A549 (cell line): Measurements from ENCODE around the gene SF3A2. TPM values are rescaled to one million over a fixed set of nuclear protein-coding genes. Genes with fewer than 3 reads are reported as not detected.

Experiments
- ATAC-seq, 2 experiments: fragments of 200-7000 bp in 1 of 2; fragments of >200 bp in 1 of 2; cut with Nextera tagmentation in 1 of 2; cut with Tn5 transposase in 1 of 2; 3 replicates each; pipeline versions ENCODE4 v1.8.0 to v1.9.1; 2018 to 2020; ENCODE audit warnings: mild to moderate bottlenecking in 1 of 2, moderate library complexity in 1 of 2
- CTCF ChIA-PET: fragments of 300-600 bp; sonication (Branson Sonifier 250); formaldehyde crosslinking; extraction: SDS; loops from one replicate; lab custom pipeline; 2021; ENCODE audit warnings: antibody characterized with exemption, inconsistent platforms; lab: Yijun Ruan, JAX
- POLR2A ChIA-PET: fragments of 350-600 bp; formaldehyde crosslinking; extraction: SDS; loops from one replicate; lab custom pipeline; 2021; ENCODE audit warnings: antibody characterized with exemption, inconsistent platforms; lab: Yijun Ruan, JAX
- DNase-seq, 2 experiments: peaks; one replicate each; pipeline versions ENCODE4 v3.0.0 to v3.0.0-alpha.2; 2011 to 2016; ENCODE audit warnings: low read depth in 1 of 2, low spot score in 1 of 2
- FAIRE-seq: peaks from 2 replicates; lab custom pipeline; 2011; peaks lifted over from hg19 to GRCh38; lab: Jason Lieb, UNC
- H3K27ac ChIP-seq, 2 experiments: fragments of >200 bp; sonication (Bioruptor Twin); formaldehyde crosslinking; 3 replicates each; pipeline ENCODE4 v1.5.1; 2016 to 2017
- H3K4me1 ChIP-seq: fragments of >200 bp; sonication (Bioruptor Twin); formaldehyde crosslinking; 3 replicates; pipeline ENCODE4 v1.6.1; 2016
- H3K4me2 ChIP-seq: fragments of >200 bp; sonication (Bioruptor Twin); formaldehyde crosslinking; 3 replicates; pipeline ENCODE4 v1.6.1; 2016
- H3K4me3 ChIP-seq: fragments of >200 bp; sonication (Bioruptor Twin); formaldehyde crosslinking; 3 replicates; pipeline ENCODE4 v1.5.1; 2016
- H3K9me3 ChIP-seq: fragments of >200 bp; sonication (Bioruptor Twin); formaldehyde crosslinking; 3 replicates; pipeline ENCODE4 v1.6.1; 2016
- BCL3 ChIP-seq: fragments of >200 bp; sonication (Bioruptor Twin); formaldehyde crosslinking; IDR thresholded peaks from 3 replicates; pipeline ENCODE4 v1.6.1; 2016
- CBX2 ChIP-seq: fragments of 200-600 bp; sonication (generic); IDR thresholded peaks from 2 replicates; pipeline ENCODE4 v1.6.1; 2016; ENCODE audit warnings: low read depth, mild to moderate bottlenecking, borderline replicate concordance
- CHD4 ChIP-seq: fragments of 200-600 bp; sonication (generic); IDR thresholded peaks from 2 replicates; pipeline ENCODE4 v1.6.1; 2016; ENCODE audit warnings: antibody characterized with exemption, mild to moderate bottlenecking, borderline replicate concordance
- E2F6 ChIP-seq: IDR thresholded peaks from 2 replicates; pipeline ENCODE4 v1.6.1; 2012; ENCODE audit warnings: low read depth, borderline replicate concordance
- EHF ChIP-seq: fragments of 250-450 bp; sonication (Bioruptor Pico); IDR thresholded peaks from 2 replicates; pipeline ENCODE4 v1.5.0; 2020; ENCODE audit warnings: mild to moderate bottlenecking
- EHMT2 ChIP-seq: fragments of 200-600 bp; sonication (generic); IDR thresholded peaks from 2 replicates; pipeline ENCODE4 v1.6.1; 2016; ENCODE audit warnings: antibody characterized with exemption, low read depth, mild to moderate bottlenecking, moderate library complexity
- ELK1 ChIP-seq: fragments of 150-350 bp; IDR thresholded peaks from 2 replicates; pipeline ENCODE4 v1.6.1; 2014; ENCODE audit warnings: low read depth, mild to moderate bottlenecking, low read length
- ESRRA ChIP-seq: fragments of 150-350 bp; IDR thresholded peaks from 2 replicates; pipeline ENCODE4 v1.6.1; 2014; ENCODE audit warnings: mild to moderate bottlenecking, low read length, borderline replicate concordance
- FOXS1 ChIP-seq: fragments of 250-450 bp; sonication (Bioruptor Pico); IDR thresholded peaks from 2 replicates; pipeline ENCODE4 v1.5.0; 2020; ENCODE audit warnings: mild to moderate bottlenecking, moderate library complexity
- HEYL ChIP-seq: fragments of 250-450 bp; sonication (Bioruptor Pico); IDR thresholded peaks from 2 replicates; pipeline ENCODE4 v1.8.0; 2021; ENCODE audit warnings: mild to moderate bottlenecking, moderate library complexity
- HMGXB4 ChIP-seq: fragments of 250-450 bp; sonication (Bioruptor Pico); IDR thresholded peaks from 2 replicates; pipeline ENCODE4 v1.5.0; 2021; ENCODE audit warnings: mild to moderate bottlenecking, moderate library complexity, borderline replicate concordance
- HOXA7 ChIP-seq: fragments of 250-450 bp; sonication (Bioruptor Pico); IDR thresholded peaks from 2 replicates; pipeline ENCODE4 v1.5.0; 2020; ENCODE audit warnings: mild to moderate bottlenecking, moderate library complexity
- HOXB13 ChIP-seq: fragments of 250-450 bp; sonication (Bioruptor Pico); IDR thresholded peaks from 2 replicates; pipeline ENCODE4 v1.5.0; 2020; ENCODE audit warnings: low read depth, mild to moderate bottlenecking, moderate library complexity
- KDM1A ChIP-seq: fragments of 200-600 bp; sonication (generic); IDR thresholded peaks from 2 replicates; pipeline ENCODE4 v1.6.1; 2016; ENCODE audit warnings: low read depth, mild to moderate bottlenecking
- MAX ChIP-seq: IDR thresholded peaks from 2 replicates; pipeline ENCODE4 v1.6.1; 2012
- MAZ ChIP-seq: fragments of 150-350 bp; IDR thresholded peaks from 2 replicates; pipeline ENCODE4 v1.6.1; 2014; ENCODE audit warnings: antibody characterized with exemption, low read depth, low read length, borderline replicate concordance
- NFE2L2 ChIP-seq: fragments of 150-350 bp; conservative IDR thresholded peaks from 2 replicates; pipeline ENCODE4 v1.6.1; 2014; ENCODE audit warnings: low read length
- PHF8 ChIP-seq: fragments of 200-600 bp; sonication (generic); IDR thresholded peaks from 2 replicates; pipeline ENCODE4 v1.6.1; 2016; ENCODE audit warnings: low read depth, mild to moderate bottlenecking, antibody characterized with exemption, moderate library complexity, borderline replicate concordance
- RAD21 ChIP-seq, 2 experiments: fragments of >200 bp in 1 of 2; sonication (Bioruptor Twin) in 1 of 2; formaldehyde crosslinking in 1 of 2; IDR thresholded peaks in 1 of 2; conservative IDR thresholded peaks in 1 of 2; 2 replicates in 1 of 2; 3 replicates in 1 of 2; pipeline ENCODE4 v1.6.1; 2012 to 2018; ENCODE audit warnings: inconsistent platforms in 1 of 2
- RARB ChIP-seq: fragments of 250-450 bp; sonication (Bioruptor Pico); IDR thresholded peaks from 2 replicates; pipeline ENCODE4 v1.8.0; 2021; ENCODE audit warnings: mild to moderate bottlenecking, moderate library complexity
- REST ChIP-seq: fragments of 200-600 bp; sonication (generic); IDR thresholded peaks from 2 replicates; pipeline ENCODE4 v1.6.1; 2016; ENCODE audit warnings: antibody characterized with exemption, mild to moderate bottlenecking, moderate library complexity
- RNF2 ChIP-seq: fragments of 200-600 bp; sonication (generic); IDR thresholded peaks from 2 replicates; pipeline ENCODE4 v1.6.1; 2016; ENCODE audit warnings: low read depth, mild to moderate bottlenecking, antibody characterized with exemption, moderate library complexity, borderline replicate concordance
- SMC3 ChIP-seq: fragments of >200 bp; sonication (Bioruptor Twin); formaldehyde crosslinking; IDR thresholded peaks from 3 replicates; pipeline ENCODE4 v1.6.1; 2018; ENCODE audit warnings: inconsistent platforms
- TFCP2L1 ChIP-seq: fragments of 250-450 bp; sonication (Bioruptor Pico); IDR thresholded peaks from 2 replicates; pipeline ENCODE4 v1.5.0; 2021; ENCODE audit warnings: mild to moderate bottlenecking
- ZC3H11A ChIP-seq: fragments of 450-650 bp; IDR thresholded peaks from 2 replicates; pipeline ENCODE4 v1.6.1; 2014; ENCODE audit warnings: antibody characterized with exemption, mild to moderate bottlenecking
- ZFP36 ChIP-seq: fragments of 450-650 bp; IDR thresholded peaks from 2 replicates; pipeline ENCODE4 v1.6.1; 2014; ENCODE audit warnings: borderline replicate concordance; ENCODE audit not compliant: partially characterized antibody
- ZNF302 ChIP-seq: fragments of 250-450 bp; sonication (Bioruptor Pico); IDR thresholded peaks from 2 replicates; pipeline ENCODE4 v1.9.0; 2021; ENCODE audit warnings: inconsistent platforms, mild to moderate bottlenecking, moderate library complexity
- WGBS: methylation state at CpG from one replicate; pipeline ENCODE4 v1.1.6; 2017; ENCODE audit errors: missing lambda C conversion rate; 5-methylcytosine and 5-hydroxymethylcytosine counted together
- polyA plus RNA-seq, 4 experiments: library from polyadenylated mRNA; depleted of rRNA in 3 of 4; stranded (reverse); fragments of >200 nt; fragmentation: RNase III in 1 of 4; extraction: RNeasy Plus Mini Kit Qiagen cat#74134 plus additional on column Dnase treatment in 1 of 4; gene quantifications; 2 replicates in 3 of 4; 3 replicates in 1 of 4; pipeline ENCODE4 v1.2.3, GENCODE V29; 2011 to 2017

The SF3A2 gene
- polyA plus RNA-seq, 2 of the 4 experiments (the other 2 are of a cell fraction) = 11.9 to 68.2 TPM

GRCh38 chr19:2236314-2237050, at the start of gene SF3A2, which contains the start of gene PLEKHJ1 (continued):
- TF ChIP-seq REST (no peak), BCL3 (peak; percentile 57; the same call in 1 of the 3 replicates), CBX2 (no peak), E2F6 (peak; percentile 95), RARB (CRISPR knock-in tag) (no peak), EHMT2 (no peak), ZFP36 (no peak), SMC3 (peak; percentile 72), RAD21 (conservative IDR thresholded peaks at IDR 0.05 in 1 of 2, IDR thresholded peaks at IDR 0.05 in 1 of 2) (peak; percentile 84 to 92), RNF2 (no peak), ESRRA (no peak), TFCP2L1 (CRISPR knock-in tag) (no peak), MAX (peak; percentile 94), NFE2L2 (no peak), ZNF302 (CRISPR knock-in tag) (no peak), CHD4 (no peak), KDM1A (no peak), PHF8 (no peak; the same call in 1 of the 2 replicates), MAZ (0 out of 2 replicates have a peak, but pooled peaks have one; percentile 32), FOXS1 (CRISPR knock-in tag) (no peak), HEYL (CRISPR knock-in tag) (no peak), HOXB13 (CRISPR knock-in tag) (no peak)

- TF ChIP-seq EHF (CRISPR knock-in tag) = no peak
- no peak for TF ChIP-seq HOXA7 (CRISPR knock-in tag)
- no peak for TF ChIP-seq ELK1
- TF ChIP-seq ZC3H11A = no peak
- no peak for TF ChIP-seq ZFP36
- no peak for TF ChIP-seq HMGXB4 (CRISPR knock-in tag)
- H3K4me2 ChIP-seq = no peak overlapping the region
- 91% methylated on average over 7 of the region's 13 CpGs for WGBS
- no peak for FAIRE-seq
- H3K4me1 ChIP-seq = no peaks in the 10 kb centered on the region
- POLR2A ChIA-PET = no interaction called here
- no peaks in the 10 kb centered on the region for H3K9me3 ChIP-seq
- H3K4me3 ChIP-seq = no peak overlapping the region
- no peak overlapping the region for H3K27ac ChIP-seq
- ATAC-seq = no peak
- CTCF ChIA-PET = interaction anchor here (1.0 kb wide), 1 partner anchor 10 kb away, joined by 3 read pairs; no protein-coding TSS in a partner anchor
- DNase-seq = no peak
Measured at GRCh38 chr19:2187159-2187558, 49.5 kb upstream of the SF3A2 start.
